ENCODE data around the gene DUSP28.

- no peak for TF ChIP-seq CTCF (IDR thresholded peaks at IDR 0.05)
- TF ChIP-seq POLR2A (IDR thresholded peaks at IDR 0.05): no peak
Measured at GRCh38 chr2:240557808-240558207, 2.3 kb upstream of the DUSP28 start, which contains the start of gene ANKMY1.
